ENCODE measurements around the gene TAF15. TPM values are rescaled to one million over a fixed set of nuclear protein-coding genes. Genes with fewer than 3 reads are reported as not detected.

TAF15 gene
- total and polyA plus RNA-seq, 2 of the 13 experiments (the other 11 are each of a cell fraction or from before 2014, with no cell fraction given): 25.2 to 26.5 TPM

DNA sequence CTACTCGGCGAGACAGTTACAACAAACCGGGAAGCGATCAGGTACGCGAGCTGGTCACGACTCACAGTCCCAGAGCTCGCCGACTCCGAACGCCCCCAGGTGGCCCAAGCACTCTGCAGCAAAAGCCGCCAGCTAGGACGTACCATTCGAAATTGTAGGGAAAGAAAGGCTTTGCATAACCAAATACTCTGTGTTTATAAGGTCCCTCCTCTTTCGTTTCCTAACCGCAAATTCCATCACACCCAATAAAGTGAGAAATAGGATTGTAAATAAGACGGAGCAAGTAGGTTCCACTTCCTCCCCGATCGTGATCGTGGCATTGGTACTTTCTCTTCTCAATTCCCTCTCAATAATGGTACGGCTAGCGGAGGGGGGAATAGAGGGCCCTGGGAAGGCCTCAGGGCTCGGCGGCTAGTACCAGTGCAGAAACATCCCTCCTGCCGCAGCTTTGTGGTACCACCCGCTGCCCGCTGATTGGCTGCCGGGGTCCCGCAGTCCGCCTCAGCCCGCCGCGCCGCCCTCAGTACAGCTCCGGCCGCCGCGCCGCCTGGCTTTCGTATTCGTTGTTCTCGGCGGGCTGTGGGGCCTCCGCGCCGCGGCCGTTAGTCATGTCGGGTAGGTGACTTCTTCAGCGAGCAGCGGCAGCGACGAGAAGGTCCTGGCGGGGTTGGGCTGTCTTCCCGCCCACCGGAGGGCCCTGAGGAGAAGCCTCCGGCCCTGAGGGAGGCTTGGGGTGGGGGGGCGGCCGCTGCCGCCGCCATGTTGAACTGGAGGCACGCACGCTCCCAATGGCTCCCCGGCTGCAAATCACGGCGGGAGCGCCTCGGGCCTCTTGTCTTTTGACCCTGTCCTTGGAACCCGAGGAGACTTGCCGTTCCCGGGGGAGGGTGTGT lies at the start of gene TAF15 (continued):
- TF ChIP-seq ZNF512B (CRISPR knock-in tag; IDR thresholded peaks at IDR 0.05; ENCODE audit: borderline replicate concordance): no peak
- peak; percentile 25; the same call in 1 of the 2 replicates for TF ChIP-seq ARNT2 (CRISPR knock-in tag; IDR thresholded peaks at IDR 0.05; ENCODE audit: low read depth)
- TF ChIP-seq NFYB (CRISPR knock-in tag; IDR thresholded peaks at IDR 0.05): peak; percentile 89
- peak; percentile 93 for TF ChIP-seq FOXC1 (CRISPR knock-in tag; IDR thresholded peaks at IDR 0.05; ENCODE audit: borderline replicate concordance)
- TF ChIP-seq HDAC1 (CRISPR knock-in tag; IDR thresholded peaks at IDR 0.05): peak; percentile 59
- TF ChIP-seq NRL (CRISPR knock-in tag; IDR thresholded peaks at IDR 0.05; ENCODE audit: borderline replicate concordance): no peak
- TF ChIP-seq, protein P1, sequence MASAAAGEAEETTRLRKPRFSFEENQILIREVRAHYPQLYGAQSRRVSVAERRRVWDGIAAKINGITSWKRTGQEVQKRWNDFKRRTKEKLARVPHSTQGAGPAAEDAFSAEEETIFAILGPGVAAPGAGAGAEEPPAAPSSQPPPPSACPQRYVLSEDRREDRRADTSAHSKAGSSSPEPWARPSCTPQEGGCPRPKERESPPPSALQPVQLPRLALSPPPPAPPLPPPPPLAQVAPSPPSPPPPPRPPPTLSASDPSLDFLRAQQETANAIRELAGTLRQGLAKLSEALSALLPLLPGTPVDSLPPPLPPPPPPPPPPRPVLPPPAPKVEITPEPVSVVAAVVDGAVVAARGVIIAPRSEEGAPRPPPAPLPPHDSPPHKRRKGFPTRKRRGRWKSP (CRISPR knock-in tag; IDR thresholded peaks at IDR 0.05): peak; percentile 83
- TF ChIP-seq, protein P2, sequence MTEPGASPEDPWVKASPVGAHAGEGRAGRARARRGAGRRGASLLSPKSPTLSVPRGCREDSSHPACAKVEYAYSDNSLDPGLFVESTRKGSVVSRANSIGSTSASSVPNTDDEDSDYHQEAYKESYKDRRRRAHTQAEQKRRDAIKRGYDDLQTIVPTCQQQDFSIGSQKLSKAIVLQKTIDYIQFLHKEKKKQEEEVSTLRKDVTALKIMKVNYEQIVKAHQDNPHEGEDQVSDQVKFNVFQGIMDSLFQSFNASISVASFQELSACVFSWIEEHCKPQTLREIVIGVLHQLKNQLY (CRISPR knock-in tag; IDR thresholded peaks at IDR 0.05): no peak; the same call in 1 of the 2 replicates
- peak; percentile 84 for TF ChIP-seq DRAP1 (CRISPR knock-in tag; IDR thresholded peaks at IDR 0.05)
- no peak for TF ChIP-seq ZFYVE20 (CRISPR knock-in tag; IDR thresholded peaks at IDR 0.05; ENCODE audit: borderline replicate concordance, low read depth)
- TF ChIP-seq NFIC (IDR thresholded peaks at IDR 0.05; ENCODE audit: low read length): peak; percentile 71; the same call in 1 of the 2 replicates
- TF ChIP-seq ZNF136 (CRISPR knock-in tag; IDR thresholded peaks at IDR 0.05; ENCODE audit: low read depth): 0 out of 2 replicates have a peak, but pooled peaks have one; percentile 71
- TF ChIP-seq, protein P3, sequence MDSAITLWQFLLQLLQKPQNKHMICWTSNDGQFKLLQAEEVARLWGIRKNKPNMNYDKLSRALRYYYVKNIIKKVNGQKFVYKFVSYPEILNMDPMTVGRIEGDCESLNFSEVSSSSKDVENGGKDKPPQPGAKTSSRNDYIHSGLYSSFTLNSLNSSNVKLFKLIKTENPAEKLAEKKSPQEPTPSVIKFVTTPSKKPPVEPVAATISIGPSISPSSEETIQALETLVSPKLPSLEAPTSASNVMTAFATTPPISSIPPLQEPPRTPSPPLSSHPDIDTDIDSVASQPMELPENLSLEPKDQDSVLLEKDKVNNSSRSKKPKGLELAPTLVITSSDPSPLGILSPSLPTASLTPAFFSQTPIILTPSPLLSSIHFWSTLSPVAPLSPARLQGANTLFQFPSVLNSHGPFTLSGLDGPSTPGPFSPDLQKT (CRISPR knock-in tag; IDR thresholded peaks at IDR 0.05; ENCODE audit: borderline replicate concordance): no peak
- TF ChIP-seq AKNA (CRISPR knock-in tag; IDR thresholded peaks at IDR 0.05; ENCODE audit: borderline replicate concordance): no peak
- TF ChIP-seq LCORL (IDR thresholded peaks at IDR 0.05): no peak
- peak; percentile 53; the same call in 1 of the 2 replicates for TF ChIP-seq LCORL (CRISPR knock-in tag; IDR thresholded peaks at IDR 0.05)

Measured in HepG2 (cell line).